ENCODE measurements around the gene ELFN2. TPM values are rescaled to one million over a fixed set of nuclear protein-coding genes. Genes with fewer than 3 reads are reported as not detected.

ELFN2 gene
- total RNA-seq, 1 donor from 2014 or later: 4.6 TPM

GRCh38 chr22:37345863-37346504, 81.3 kb downstream of the ELFN2 start:
- no peak for DNase-seq (ENCODE audit: low read depth)
- TF ChIP-seq CTCF (conservative IDR thresholded peaks at IDR 0.05; ENCODE audit: low read depth, low read length): no peak
- H3K4me3 ChIP-seq (ENCODE audit: low read depth, low read length): no peak overlapping the region

- H3K4me3 ChIP-seq (ENCODE audit: low read depth, low read length): no peak overlapping the region
- no peak for TF ChIP-seq CTCF (conservative IDR thresholded peaks at IDR 0.05; ENCODE audit: low read depth, low read length)
- DNase-seq (ENCODE audit: low read depth): no peak
Observed at GRCh38 chr22:37344735-37345449, 82.4 kb downstream of the ELFN2 start.

DNA sequence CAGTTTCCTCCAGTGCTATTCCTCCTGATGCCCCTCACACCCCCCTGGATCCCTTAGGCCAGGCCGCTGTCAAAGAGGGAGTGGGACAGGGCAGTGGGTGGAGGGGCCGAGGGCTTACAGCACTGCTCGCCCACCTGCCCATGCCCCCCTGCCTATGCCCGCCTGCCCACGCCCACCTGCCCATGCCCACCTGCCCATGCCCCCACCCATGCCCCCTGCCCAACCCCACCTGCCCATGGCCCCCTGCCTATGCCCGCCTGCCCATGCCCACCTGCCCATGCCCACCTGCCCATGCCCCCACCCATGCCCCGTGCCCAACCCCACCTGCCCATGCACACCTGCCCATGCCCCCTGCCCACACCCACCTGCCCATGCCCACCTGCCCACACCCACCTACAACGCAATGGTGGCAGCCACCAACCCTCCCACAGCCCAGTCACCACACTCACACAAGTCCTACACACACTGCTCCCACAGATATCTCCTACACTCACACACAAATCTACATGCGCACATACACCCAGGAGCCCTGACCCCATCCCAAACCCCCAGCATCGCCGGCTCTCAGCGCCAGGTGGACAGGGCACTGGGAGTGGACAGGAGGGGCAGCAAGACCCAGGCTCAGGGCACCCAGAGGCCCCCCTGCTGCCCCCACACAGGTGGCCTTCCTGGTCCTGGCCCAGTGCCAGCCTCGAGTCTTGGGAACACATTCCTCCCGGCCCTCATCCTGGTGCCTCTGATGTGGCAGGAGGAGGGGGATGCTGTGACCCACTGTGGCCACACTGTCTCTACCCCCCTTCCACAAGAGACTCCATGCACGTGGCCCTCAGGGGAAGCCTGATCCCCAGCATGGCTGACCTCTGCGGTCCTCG, 83.2 kb downstream of the ELFN2 start:
- no peak for TF ChIP-seq CTCF (conservative IDR thresholded peaks at IDR 0.05; ENCODE audit: low read depth, low read length)
- DNase-seq (ENCODE audit: low read depth): no peak
- H3K4me3 ChIP-seq (ENCODE audit: low read depth, low read length): no peak overlapping the region

- DNase-seq (ENCODE audit: low read depth): no peak
- no peak overlapping the region for H3K4me3 ChIP-seq (ENCODE audit: low read depth, low read length)
- no peak for TF ChIP-seq CTCF (conservative IDR thresholded peaks at IDR 0.05; ENCODE audit: low read depth, low read length)
Observed at GRCh38 chr22:37343348-37343747, 83.9 kb downstream of the ELFN2 start.

- no peak for DNase-seq (ENCODE audit: low read depth)
- no peak for TF ChIP-seq CTCF (conservative IDR thresholded peaks at IDR 0.05; ENCODE audit: low read depth, low read length)
Observed at GRCh38 chr22:37342065-37342464, 85.2 kb downstream of the ELFN2 start.

GRCh38 chr22:37340331-37341262, 86.7 kb downstream of the ELFN2 start:
- no peak for TF ChIP-seq CTCF (conservative IDR thresholded peaks at IDR 0.05; ENCODE audit: low read depth, low read length)
- DNase-seq (ENCODE audit: low read depth): no peak
- no peak overlapping the region for H3K4me3 ChIP-seq (ENCODE audit: low read depth, low read length)

More at GRCh38 chr22:37342065-37342464, 85.2 kb downstream of the ELFN2 start:
- H3K4me3 ChIP-seq (ENCODE audit: low read depth, low read length): no peak overlapping the region

All from epithelial cell of proximal tubule (primary cell).